Head of caudate nucleus (tissue), 42 donors: Measurements from ENCODE around the gene ITPR1.

Source experiments
- DNase-seq, 42 donors: peaks; one replicate each; pipeline versions ENCODE4 v3.0.0 to v3.0.0-alpha.2; 2020 to 2021; ENCODE audit warnings: mixed read lengths in 7 of 42
- intact Hi-C: fragments of 100-400 bp; cut with DNase I; formaldehyde crosslinking; loops from one replicate; pipeline ENCODE4 v1.15.0; 2022

Gene ITPR1

GRCh38 chr3:4687596-4687995, 194.4 kb downstream of the ITPR1 start:
- intact Hi-C loops: no loop called here

DNA sequence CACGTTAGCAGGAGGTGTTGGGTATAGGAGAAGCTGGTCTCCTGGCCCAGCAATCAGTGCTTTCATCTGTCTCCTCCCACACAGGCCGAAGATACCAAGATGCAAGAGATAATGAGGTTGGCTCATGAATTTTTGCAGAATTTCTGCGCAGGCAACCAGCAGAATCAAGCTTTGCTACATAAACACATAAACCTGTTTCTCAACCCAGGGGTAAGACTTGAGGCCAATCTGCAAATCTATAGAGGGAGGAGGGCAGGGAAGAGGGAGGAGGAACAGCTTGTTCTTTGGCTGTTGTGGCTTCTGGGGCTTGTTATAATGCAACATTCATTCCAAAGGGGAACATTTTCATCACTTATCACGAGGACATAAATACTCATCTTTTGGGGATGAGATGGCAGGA, 195.3 kb downstream of the ITPR1 start:
- intact Hi-C loops: no loop called here
- no peak for DNase-seq

More at GRCh38 chr3:4687596-4687995, 194.4 kb downstream of the ITPR1 start:
- no peak for DNase-seq

- no peak for DNase-seq
- intact Hi-C loops: no loop called here
Observed at GRCh38 chr3:4689021-4689420, 195.9 kb downstream of the ITPR1 start.

DNA sequence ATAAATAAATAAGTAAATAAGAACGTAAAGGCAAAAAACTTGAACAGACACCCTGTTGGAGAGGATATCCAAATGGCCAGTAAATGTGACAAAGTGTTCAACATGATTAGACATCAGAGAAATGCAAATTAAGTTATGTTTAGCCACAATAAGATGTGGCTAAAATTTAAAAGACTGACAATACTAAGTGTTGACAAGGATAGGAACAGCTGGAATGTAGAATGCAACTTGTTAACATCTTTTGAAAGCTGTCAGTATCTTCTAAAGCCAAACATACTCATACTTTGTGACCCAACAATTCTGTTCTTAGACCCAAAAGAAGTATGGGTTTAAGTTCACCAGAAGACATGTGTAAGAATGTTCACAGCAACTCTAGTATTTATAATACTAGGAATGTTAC, 197.1 kb downstream of the ITPR1 start:
- intact Hi-C loops: no loop called here
- DNase-seq: no peak

DNA sequence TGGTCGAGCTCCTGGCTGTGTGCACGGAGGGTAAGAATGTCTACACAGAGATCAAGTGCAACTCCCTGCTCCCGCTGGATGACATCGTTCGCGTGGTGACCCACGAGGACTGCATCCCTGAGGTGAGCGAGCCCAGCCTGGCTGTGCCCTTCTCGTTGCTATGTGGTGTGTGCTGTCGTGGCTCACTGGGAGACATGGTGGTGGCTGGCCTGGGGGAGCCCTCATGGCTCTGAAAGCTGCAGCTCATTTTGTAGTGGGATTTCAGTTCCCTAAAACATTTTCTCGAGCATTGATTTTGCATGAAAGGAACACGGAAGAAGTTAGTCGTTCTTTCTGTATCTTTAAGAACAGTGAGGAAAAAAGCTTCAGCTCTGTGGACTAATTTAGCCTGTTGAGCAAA, 200.5 kb downstream of the ITPR1 start:
- intact Hi-C loops: no loop called here
- DNase-seq: no peak

GRCh38 chr3:4695846-4696245, 202.7 kb downstream of the ITPR1 start:
- DNase-seq: no peak
- intact Hi-C loops: no loop called here

- intact Hi-C loops: no loop called here
- DNase-seq: no peak
Observed at GRCh38 chr3:4696266-4696665, 203.1 kb downstream of the ITPR1 start.

DNA sequence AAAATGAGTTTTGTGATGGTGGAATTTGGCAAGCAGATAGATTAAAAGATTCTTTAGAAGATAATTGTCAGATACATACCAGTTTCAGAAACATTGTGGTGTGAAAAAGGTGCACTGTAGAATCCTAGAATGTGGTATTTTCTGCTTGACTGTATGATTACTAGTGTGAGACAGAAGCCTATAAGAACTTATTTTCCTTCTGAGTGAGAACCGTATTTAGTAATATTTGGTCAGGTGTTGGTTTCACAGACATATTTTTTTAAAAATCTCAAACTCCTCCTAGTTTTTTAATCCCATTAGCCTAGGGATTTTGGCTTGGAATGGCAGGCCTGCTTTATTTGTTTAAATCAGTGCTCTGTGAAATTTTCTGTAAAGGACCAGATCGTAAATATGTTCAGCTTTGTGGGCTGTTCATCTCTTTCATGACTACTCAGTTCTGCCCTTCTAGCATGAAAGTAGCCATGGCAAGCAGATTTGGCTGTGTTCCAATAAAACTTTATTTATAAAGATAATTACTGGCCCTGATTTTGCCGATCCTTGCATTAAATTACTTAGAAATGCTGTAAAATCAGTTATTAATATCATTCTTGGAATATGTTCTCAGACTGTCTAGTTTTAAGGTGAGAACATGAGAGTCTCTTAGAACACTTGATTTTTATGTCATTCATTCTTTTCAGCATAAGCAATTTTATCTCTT, 205.1 kb downstream of the ITPR1 start:
- intact Hi-C loops: no loop called here
- no peak for DNase-seq

DNA sequence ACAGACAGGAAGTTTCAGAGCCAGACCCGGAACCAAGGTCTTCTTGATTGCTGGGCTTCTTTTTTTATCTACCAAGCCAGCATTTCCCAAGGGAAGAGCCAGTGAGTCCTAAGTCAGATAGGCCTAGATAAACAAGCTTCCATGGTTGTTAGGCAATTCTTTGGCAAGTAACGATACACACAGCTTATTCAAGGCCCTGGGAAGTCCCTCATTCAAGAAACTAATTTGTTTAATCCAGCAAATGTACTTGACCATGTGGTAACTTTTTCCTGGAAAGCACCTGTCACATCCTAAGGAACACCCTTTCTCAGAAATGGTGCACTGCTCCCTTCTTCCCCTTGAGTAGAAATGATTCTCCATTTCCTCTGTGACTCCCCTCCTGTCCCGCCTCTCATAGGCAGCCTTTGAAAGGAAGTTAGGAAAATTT, 209.9 kb downstream of the ITPR1 start:
- intact Hi-C loops: no loop called here
- DNase-seq: no peak

DNA sequence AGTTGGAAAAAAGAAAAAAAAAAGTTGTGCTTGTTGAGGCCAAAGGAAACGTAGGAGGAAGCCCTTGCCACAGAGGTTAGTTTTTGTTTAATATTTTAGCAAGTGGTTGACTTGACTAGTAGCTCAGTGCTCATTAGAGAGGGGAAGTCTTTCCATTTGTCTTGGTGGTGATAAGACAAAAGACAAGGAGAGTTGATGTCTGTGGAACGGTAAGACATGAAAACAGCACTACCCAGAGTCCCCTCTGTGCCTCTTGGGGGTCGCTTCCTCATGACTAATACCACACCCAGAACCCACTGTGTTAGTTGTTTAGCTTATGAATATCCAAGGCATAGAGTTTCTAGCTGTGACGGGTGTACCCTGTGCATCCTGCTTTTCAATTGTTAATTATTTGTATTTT, 211.4 kb downstream of the ITPR1 start:
- no peak for DNase-seq
- intact Hi-C loops: no loop called here

DNA sequence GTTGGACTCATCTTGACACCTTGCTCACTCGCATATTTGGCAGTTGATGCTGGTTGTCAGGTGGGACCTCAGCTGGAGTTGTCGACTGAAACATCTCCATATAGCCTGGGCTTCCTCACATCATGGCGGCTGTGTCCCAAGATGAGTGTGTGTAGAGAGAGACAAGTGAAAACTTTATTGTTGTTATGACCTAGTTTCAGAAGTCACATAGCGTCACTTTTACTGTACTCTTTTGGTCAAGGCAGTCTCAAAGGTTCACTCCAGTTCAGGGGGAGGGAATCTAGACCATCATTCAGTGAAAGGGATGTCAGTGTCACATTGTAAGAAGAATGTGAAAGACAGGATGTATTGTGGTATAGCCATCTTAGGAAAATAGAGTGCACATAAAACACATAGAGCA, 214.2 kb downstream of the ITPR1 start:
- intact Hi-C loops: no loop called here
- DNase-seq: no peak

- DNase-seq: no peak
- intact Hi-C loops: no loop called here
Observed at GRCh38 chr3:4708230-4708629, 215.1 kb downstream of the ITPR1 start.

GRCh38 chr3:4709341-4709740, 216.2 kb downstream of the ITPR1 start:
- intact Hi-C loops: no loop called here
- no peak for DNase-seq

DNA sequence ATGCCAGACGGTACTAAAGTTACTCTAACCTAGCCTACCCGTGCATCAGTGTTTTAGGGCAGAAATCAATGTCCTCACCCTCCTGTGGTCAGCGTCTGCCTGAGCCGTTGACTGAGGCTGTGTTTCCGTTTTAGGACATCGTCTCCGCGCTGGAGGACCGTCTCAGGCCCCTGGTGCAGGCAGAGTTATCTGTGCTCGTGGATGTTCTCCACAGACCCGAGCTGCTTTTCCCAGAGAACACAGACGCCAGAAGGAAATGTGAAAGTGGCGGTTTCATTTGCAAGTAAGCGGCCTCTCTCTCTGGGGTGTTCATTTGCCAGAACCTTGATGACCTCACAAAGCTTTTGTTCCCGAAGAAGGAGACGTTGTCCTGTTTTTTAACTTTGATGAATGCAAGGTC, 217.0 kb downstream of the ITPR1 start:
- intact Hi-C loops: loop anchor here (10.0 kb wide), 1 partner anchor 345 kb away; no protein-coding TSS in a partner anchor
- no peak for DNase-seq

- intact Hi-C loops: loop anchor here (10.0 kb wide), 1 partner anchor 343 kb away; no protein-coding TSS in a partner anchor
- DNase-seq: no peak
Observed at GRCh38 chr3:4711680-4711992, 218.5 kb downstream of the ITPR1 start.

GRCh38 chr3:4712109-4712508, 219.0 kb downstream of the ITPR1 start:
- DNase-seq: peak in 18 of 42 donors; percentile 23 to 79 (median 48)
- intact Hi-C loops: loop anchor here (10.0 kb wide), 1 partner anchor 343 kb away; no protein-coding TSS in a partner anchor

DNA sequence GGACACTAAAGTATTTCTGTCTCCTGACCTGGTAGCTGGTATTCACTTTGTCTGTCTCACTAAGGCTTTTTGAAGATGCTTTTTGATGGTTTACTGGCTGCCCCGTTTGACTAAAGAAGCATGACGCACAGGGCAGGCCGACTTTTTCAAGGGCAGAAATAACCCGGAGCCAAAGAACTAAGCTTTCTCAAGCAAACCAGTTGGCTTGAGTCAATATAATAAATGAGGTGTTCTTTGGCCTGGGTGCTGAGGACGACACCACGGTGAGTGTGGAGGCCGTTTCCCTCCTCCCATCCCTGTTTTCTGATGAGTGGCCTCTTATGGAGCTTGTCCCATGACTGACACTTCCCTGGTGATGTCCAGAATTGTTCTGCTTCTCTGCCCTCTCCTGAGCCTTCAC, 220.9 kb downstream of the ITPR1 start:
- DNase-seq: no peak
- intact Hi-C loops: loop anchor here (10.0 kb wide), 1 partner anchor 341 kb away; no protein-coding TSS in a partner anchor

GRCh38 chr3:4716266-4716665, 223.1 kb downstream of the ITPR1 start:
- DNase-seq: no peak
- intact Hi-C loops: loop anchor here (10.0 kb wide), 1 partner anchor 339 kb away; no protein-coding TSS in a partner anchor

- no peak for DNase-seq
- intact Hi-C loops: loop anchor here (10.0 kb wide), 1 partner anchor 338 kb away; no protein-coding TSS in a partner anchor
Observed at GRCh38 chr3:4716706-4717362, 223.7 kb downstream of the ITPR1 start.

DNA sequence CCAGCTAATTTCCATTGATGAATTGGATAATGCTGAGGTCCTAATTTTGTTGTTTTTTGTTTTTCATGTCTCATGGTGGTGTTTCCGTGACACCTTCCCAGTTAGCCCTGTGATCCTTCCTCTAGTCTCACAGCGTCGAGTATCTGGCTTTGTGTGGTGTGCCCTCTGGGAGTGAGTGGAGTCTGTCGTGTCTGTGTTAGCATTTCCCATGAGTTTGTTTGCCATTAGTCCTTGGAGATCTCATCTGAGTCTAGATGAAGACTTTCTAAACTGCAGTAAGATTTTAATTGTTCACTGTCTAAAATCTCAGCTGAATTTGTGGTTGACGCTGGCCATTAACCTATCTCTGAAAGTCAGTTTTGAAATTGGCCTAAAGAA, 224.2 kb downstream of the ITPR1 start:
- intact Hi-C loops: loop anchor here (10.0 kb wide), 1 partner anchor 337 kb away; no protein-coding TSS in a partner anchor
- DNase-seq: no peak
